Sigmoid colon (tissue), 4 donors: ENCODE data around the gene RPL14.

ENCODE experiments used
- CTCF ChIP-seq, 4 experiments: fragments of 450-650 bp in 3 of 4; fragments of 200-600 bp in 1 of 4; IDR thresholded peaks; one replicate each; pipeline ENCODE4 v1.5.1; 2016 to 2019; ENCODE audit warnings: antibody characterized with exemption in 4 of 4, mild to moderate bottlenecking in 3 of 4, moderate library complexity in 2 of 4
- EP300 ChIP-seq, 4 donors: sonication (generic); formaldehyde crosslinking; IDR thresholded peaks; one replicate each; pipeline ENCODE4 v1.6.1; 2017; ENCODE audit warnings: antibody characterized with exemption in 4 of 4
- POLR2A ChIP-seq, 2 donors: fragments of 450-650 bp; IDR thresholded peaks; one replicate each; pipeline ENCODE4 v1.6.1; 2016; ENCODE audit warnings: antibody characterized with exemption in 2 of 2, mild to moderate bottlenecking in 2 of 2, moderate library complexity in 2 of 2
- POLR2AphosphoS5 ChIP-seq, 4 donors: sonication (generic); formaldehyde crosslinking; IDR thresholded peaks; one replicate each; pipeline ENCODE4 v1.6.1; 2017; ENCODE audit warnings: antibody characterized with exemption in 4 of 4

- TF ChIP-seq POLR2A (IDR thresholded peaks at IDR 0.05) (no peak), CTCF (IDR thresholded peaks at IDR 0.05) (no peak), POLR2AphosphoS5 (IDR thresholded peaks at IDR 0.05) (no peak), EP300 (IDR thresholded peaks at IDR 0.05) (no peak)
Measured at GRCh38 chr3:40497288-40497687, 40.1 kb downstream of the RPL14 start.
